BLaER1 treated with 17β-estradiol and CSF1 and Interleukin-3, amounts not matched to agents 10 nM and 100 nM (cell line): Measurements from ENCODE around the gene GRPEL1.

Source experiments
- H3K27ac ChIP-seq, 11 experiments: shearing (Covaris generic); formaldehyde crosslinking; 2 replicates each; pipeline ENCODE4 v1.8.1; 2022
- H3K27me3 ChIP-seq, 11 experiments: shearing (Covaris generic); formaldehyde crosslinking; 2 replicates each; pipeline ENCODE4 v1.8.1; 2022
- H3K36me3 ChIP-seq, 11 experiments: shearing (Covaris generic); formaldehyde crosslinking; 2 replicates each; pipeline ENCODE4 v1.8.1; 2022
- H3K4me1 ChIP-seq, 10 experiments: shearing (Covaris generic); formaldehyde crosslinking; 2 replicates each; pipeline ENCODE4 v1.8.1; 2022
- H3K4me2 ChIP-seq, 11 experiments: shearing (Covaris generic); formaldehyde crosslinking; 2 replicates each; pipeline ENCODE4 v1.8.1; 2022
- H3K4me3 ChIP-seq, 10 experiments: shearing (Covaris generic); formaldehyde crosslinking; 2 replicates each; pipeline ENCODE4 v1.8.1; 2022
- H3K9ac ChIP-seq, 11 experiments: shearing (Covaris generic); formaldehyde crosslinking; 2 replicates each; pipeline ENCODE4 v1.8.1; 2022
- H3K9me3 ChIP-seq, 11 experiments: shearing (Covaris generic); formaldehyde crosslinking; replicated peaks in 1 of 11; 2 replicates each; pipeline ENCODE4 v1.8.1; 2022
- H4K20me1 ChIP-seq, 11 experiments: shearing (Covaris generic); formaldehyde crosslinking; 2 replicates each; pipeline ENCODE4 v1.8.1; 2022
- Cebpa-rat ChIP-seq, 11 experiments: shearing (Covaris generic); IDR thresholded peaks; 2 replicates each; pipeline ENCODE4 v1.8.1; 2022

The GRPEL1 gene

DNA sequence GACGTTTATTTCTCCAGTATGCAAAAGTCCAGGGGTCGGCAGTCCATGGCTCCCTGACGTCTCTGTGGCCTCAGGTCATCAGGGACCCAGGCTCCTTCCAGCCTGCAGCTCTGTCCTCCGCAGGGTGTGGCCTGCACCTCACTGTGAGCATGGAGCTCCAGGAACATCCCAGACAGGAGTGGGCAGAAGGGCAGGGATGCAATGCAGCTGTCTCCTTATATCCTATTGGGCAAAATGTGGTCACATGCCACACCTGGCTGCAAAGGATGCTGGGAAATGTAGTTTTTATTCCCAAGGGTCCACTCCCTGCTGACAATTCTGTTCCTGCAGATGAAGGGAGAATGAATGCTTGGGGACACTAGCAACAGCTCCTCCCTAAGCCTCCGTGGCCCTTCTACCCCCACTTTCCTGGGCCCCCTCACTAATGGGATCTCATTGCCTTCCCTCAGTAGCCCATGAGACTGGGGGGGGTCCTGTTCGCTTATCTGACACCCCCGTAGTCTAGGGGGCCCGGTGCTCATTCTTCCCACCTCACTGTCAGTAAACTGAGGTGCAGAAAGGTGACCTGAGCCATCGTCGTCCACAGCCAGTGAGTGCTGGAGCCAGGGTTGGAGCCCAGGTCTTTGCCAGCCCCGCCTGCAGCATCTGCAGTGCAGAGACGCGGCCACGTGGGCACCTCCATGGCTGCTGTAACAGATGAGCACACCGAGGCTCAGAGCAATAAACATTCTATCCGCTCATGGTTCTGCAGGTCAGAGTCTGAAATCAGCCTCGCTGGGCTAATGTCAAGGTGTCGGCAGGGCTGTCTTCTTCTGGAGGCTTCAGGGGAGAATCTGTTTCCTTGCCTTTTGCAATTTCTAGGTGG lies 5.9 kb upstream of the GRPEL1 start:
- Histone ChIP-seq H3K4me2 (no peak overlapping the region), H4K20me1 (peaks cover 0 to 9% (median 0%) of the 10 kb centered on the region in 11 experiments; a peak in 3 of 22 replicates), H3K27ac (no peak overlapping the region), H3K27me3 (peaks cover 0 to 12% (median 8%) of the 10 kb centered on the region in 11 experiments; a peak in 10 of 22 replicates), H3K36me3 (no peaks in the 10 kb centered on the region), H3K4me3 (no peak overlapping the region), H3K9ac (no peak overlapping the region), H3K4me1 (peaks cover 6 to 20% (median 8%) of the 10 kb centered on the region in 10 experiments), H3K9me3 (no peaks in the 10 kb centered on the region)
- TF ChIP-seq Cebpa-rat (IDR thresholded peaks at IDR 0.05): no peak

DNA sequence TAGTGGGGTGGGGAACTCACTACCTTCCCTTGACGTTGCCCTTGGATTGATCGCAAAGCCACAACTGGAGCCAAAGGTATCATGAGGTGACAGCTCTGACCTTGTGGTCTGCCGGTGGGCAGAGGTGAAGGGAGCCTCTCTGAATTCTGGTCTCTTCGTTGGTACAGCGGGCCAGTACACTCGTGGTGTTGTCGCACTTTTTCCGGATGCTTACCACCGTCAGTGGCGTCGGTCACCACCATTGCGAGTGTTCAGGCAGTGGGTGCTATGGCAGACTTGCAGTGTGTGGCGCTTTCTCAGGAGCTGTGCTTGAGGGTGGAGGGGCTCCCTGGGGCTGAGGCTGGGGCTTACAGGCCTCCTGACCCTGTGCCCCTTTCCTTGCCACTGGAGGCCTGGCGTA lies 5.2 kb upstream of the GRPEL1 start:
- TF ChIP-seq Cebpa-rat (IDR thresholded peaks at IDR 0.05): no peak

DNA sequence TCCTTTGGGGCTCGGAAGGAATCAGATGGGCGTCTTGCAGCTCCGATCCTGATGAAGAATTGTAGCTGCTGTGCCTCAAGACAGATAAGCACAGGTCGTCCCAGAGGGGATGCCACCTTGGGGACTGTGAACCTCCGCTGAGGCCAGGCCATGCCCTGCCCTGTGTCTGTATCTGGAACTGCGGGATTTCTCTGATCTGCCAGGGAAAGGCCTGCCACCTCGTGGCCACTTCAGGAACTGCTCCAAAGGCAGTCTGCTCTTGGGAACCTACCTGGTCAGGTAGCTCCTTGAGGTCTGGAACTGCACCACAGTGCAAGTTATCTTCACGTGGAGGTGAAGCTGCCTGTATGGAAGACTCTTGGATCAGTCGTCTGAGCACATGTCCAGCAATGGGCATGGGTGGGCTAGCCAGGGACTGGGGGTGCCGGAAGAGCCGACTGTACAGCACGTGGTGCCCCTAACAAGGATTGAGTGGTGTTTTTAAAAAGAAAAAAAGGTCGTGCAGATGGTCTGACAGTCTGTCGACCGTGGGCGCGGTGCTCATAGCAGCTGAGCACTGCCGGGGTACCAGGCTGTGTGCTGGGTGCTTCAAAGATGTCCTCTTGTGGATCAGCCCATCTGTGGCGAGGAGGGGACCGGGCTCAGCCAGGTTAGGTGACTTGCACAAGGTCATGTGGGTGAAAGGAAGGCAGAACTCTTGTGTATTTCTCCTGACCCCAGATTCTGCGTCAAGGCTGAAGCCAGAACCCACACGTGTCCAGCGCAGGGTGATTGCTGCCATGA lies 3.1 kb upstream of the GRPEL1 start:
- Histone ChIP-seq H3K36me3 (peaks cover 0 to 11% (median 7%) of the 10 kb centered on the region in 11 experiments; a peak in 12 of 22 replicates), H3K4me1 (peaks cover 20 to 34% (median 24%) of the 10 kb centered on the region in 10 experiments), H3K4me2 (peak overlapping the region in 6 of 11 experiments; percentile 23 to 41 (median 36); a peak in 7 of 22 replicates), H3K9ac (no peak overlapping the region), H3K9me3 (no peaks in the 10 kb centered on the region), H3K4me3 (no peak overlapping the region), H3K27me3 (peaks cover 0 to 13% (median 9%) of the 10 kb centered on the region in 11 experiments; a peak in 10 of 22 replicates), H4K20me1 (peaks cover 8 to 25% (median 18%) of the 10 kb centered on the region in 11 experiments; a peak in 21 of 22 replicates), H3K27ac (no peak overlapping the region)
- TF ChIP-seq Cebpa-rat (IDR thresholded peaks at IDR 0.05): no peak

More for the DNA sequence above, 5.2 kb upstream of the GRPEL1 start:
- Histone ChIP-seq H3K9ac (no peak overlapping the region), H3K4me2 (no peak overlapping the region), H3K27ac (no peak overlapping the region), H4K20me1 (peaks cover 0 to 9% (median 0%) of the 10 kb centered on the region in 11 experiments; a peak in 3 of 22 replicates), H3K27me3 (peaks cover 0 to 13% (median 9%) of the 10 kb centered on the region in 11 experiments; a peak in 10 of 22 replicates), H3K4me1 (peaks cover 7 to 23% (median 11%) of the 10 kb centered on the region in 10 experiments), H3K36me3 (no peaks in the 10 kb centered on the region), H3K4me3 (no peak overlapping the region), H3K9me3 (no peaks in the 10 kb centered on the region)

DNA sequence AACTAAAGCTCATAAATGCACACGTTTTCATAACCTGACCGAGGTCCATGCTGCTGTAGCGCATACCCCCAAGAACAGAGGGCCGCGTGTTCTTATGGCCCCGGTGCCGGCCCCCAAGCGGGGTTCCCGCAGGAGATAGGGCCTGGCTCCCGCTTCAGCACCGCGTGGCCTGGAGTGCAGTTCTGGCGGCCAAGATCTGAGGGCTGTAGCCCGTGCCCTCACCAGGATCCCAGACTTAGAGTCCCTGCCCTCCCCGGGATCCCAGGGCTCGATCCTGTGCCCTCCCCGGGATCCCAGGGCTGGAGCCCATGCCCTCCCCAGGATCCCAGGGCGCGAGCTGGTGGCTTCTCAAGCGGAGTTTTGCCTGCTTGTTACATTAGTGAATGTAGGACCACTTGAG lies 1.0 kb upstream of the GRPEL1 start:
- Histone ChIP-seq H3K9ac (peak overlapping the region; percentile 75 to 94 (median 82)), H3K27ac (peak overlapping the region in 9 of 11 experiments; percentile 56 to 77 (median 63); a peak in 13 of 22 replicates)

GRCh38 chr4:7068279-7068842 lies 497 bp upstream of the GRPEL1 start:
- H3K27me3 ChIP-seq: peaks cover 0 to 13% (median 9%) of the 10 kb centered on the region in 11 experiments; a peak in 10 of 22 replicates
- peak overlapping the region; percentile 63 to 99 (median 90) for H3K4me3 ChIP-seq
- no peaks in the 10 kb centered on the region for H3K9me3 ChIP-seq
- peak overlapping the region; percentile 27 to 77 (median 60); a peak in 21 of 22 replicates for H3K27ac ChIP-seq
- H4K20me1 ChIP-seq: peaks cover 33 to 45% (median 43%) of the 10 kb centered on the region in 11 experiments; a peak in 21 of 22 replicates
- peak overlapping the region; percentile 86 to 96 (median 95) for H3K4me2 ChIP-seq
- peaks cover 17 to 36% (median 29%) of the 10 kb centered on the region in 11 experiments for H3K36me3 ChIP-seq
- H3K4me1 ChIP-seq: peaks cover 34 to 43% (median 38%) of the 10 kb centered on the region in 10 experiments
- H3K9ac ChIP-seq: peak overlapping the region; percentile 75 to 94 (median 82)
- TF ChIP-seq Cebpa-rat (IDR thresholded peaks at IDR 0.05): no peak

More for the DNA sequence above, 1.0 kb upstream of the GRPEL1 start:
- H3K4me1 ChIP-seq: peaks cover 34 to 43% (median 38%) of the 10 kb centered on the region in 10 experiments
- H3K4me2 ChIP-seq: peak overlapping the region; percentile 86 to 96 (median 95)
- peaks cover 12 to 31% (median 24%) of the 10 kb centered on the region in 11 experiments for H3K36me3 ChIP-seq
- no peak for TF ChIP-seq Cebpa-rat (IDR thresholded peaks at IDR 0.05)
- peak overlapping the region; percentile 63 to 99 (median 90) for H3K4me3 ChIP-seq
- H3K27me3 ChIP-seq: peaks cover 0 to 13% (median 9%) of the 10 kb centered on the region in 11 experiments; a peak in 10 of 22 replicates
- peaks cover 28 to 39% (median 38%) of the 10 kb centered on the region in 11 experiments; a peak in 21 of 22 replicates for H4K20me1 ChIP-seq
- H3K9me3 ChIP-seq: no peaks in the 10 kb centered on the region

- Histone ChIP-seq H3K27ac (peak overlapping the region; percentile 69 to 95 (median 93); a peak in 21 of 22 replicates), H3K4me3 (peak overlapping the region; percentile 86 to 99 (median 90)), H3K27me3 (peaks cover 0 to 13% (median 9%) of the 10 kb centered on the region in 11 experiments; a peak in 10 of 22 replicates), H3K9me3 (no peaks in the 10 kb centered on the region), H3K9ac (peak overlapping the region; percentile 85 to 95 (median 93)), H3K4me2 (peak overlapping the region; percentile 87 to 99 (median 96)), H4K20me1 (peaks cover 40 to 57% (median 55%) of the 10 kb centered on the region in 11 experiments; a peak in 21 of 22 replicates), H3K36me3 (peaks cover 28 to 49% (median 39%) of the 10 kb centered on the region in 11 experiments), H3K4me1 (peaks cover 34 to 43% (median 38%) of the 10 kb centered on the region in 10 experiments)
- TF ChIP-seq Cebpa-rat (IDR thresholded peaks at IDR 0.05): no peak
Measured at GRCh38 chr4:7067126-7067451, 775 bp downstream of the GRPEL1 start.

- H3K9me3 ChIP-seq: no peaks in the 10 kb centered on the region
- H3K9ac ChIP-seq: peak overlapping the region; percentile 85 to 95 (median 93); a peak in 21 of 22 replicates
Measured at GRCh38 chr4:7066493-7066892, 1.4 kb downstream of the GRPEL1 start.

DNA sequence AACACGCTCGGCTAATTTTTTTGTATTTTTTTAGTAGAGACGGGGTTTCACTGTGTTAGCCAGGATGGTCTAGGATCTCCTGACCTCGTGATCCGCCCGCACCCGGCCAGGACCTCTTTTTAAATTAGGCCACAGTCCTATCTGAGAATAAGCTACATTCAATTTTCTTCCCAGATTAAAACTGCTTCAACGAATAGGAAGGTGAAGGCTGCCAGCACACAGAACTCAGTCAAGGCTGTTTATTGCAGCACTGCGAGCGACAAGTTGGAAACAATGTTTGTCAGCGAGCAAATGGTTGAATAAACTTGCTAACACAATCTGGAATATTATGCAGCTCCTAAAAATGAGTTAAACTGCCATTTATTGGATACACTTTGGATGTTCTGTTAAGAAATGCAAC lies 1.9 kb downstream of the GRPEL1 start:
- peaks cover 34 to 47% (median 40%) of the 10 kb centered on the region in 10 experiments for H3K4me1 ChIP-seq
- peaks cover 51 to 68% (median 65%) of the 10 kb centered on the region in 11 experiments for H4K20me1 ChIP-seq
- peaks cover 0 to 13% (median 9%) of the 10 kb centered on the region in 11 experiments; a peak in 10 of 22 replicates for H3K27me3 ChIP-seq
- H3K4me3 ChIP-seq: peak overlapping the region in 9 of 10 experiments; percentile 86 to 99 (median 91); a peak in 10 of 20 replicates
- H3K36me3 ChIP-seq: peaks cover 39 to 60% (median 50%) of the 10 kb centered on the region in 11 experiments
- peak overlapping the region in 6 of 11 experiments; percentile 87 to 95 (median 94); a peak in 6 of 22 replicates for H3K9ac ChIP-seq
- TF ChIP-seq Cebpa-rat (IDR thresholded peaks at IDR 0.05): no peak
- no peaks in the 10 kb centered on the region for H3K9me3 ChIP-seq
- H3K4me2 ChIP-seq: peak overlapping the region; percentile 87 to 99 (median 96)
- peak overlapping the region in 1 of 11 experiments; percentile 4; a peak in 1 of 22 replicates for H3K27ac ChIP-seq

More at GRCh38 chr4:7066493-7066892, 1.4 kb downstream of the GRPEL1 start:
- H3K27ac ChIP-seq: peak overlapping the region in 10 of 11 experiments; percentile 86 to 95 (median 93); a peak in 14 of 22 replicates
- peak overlapping the region; percentile 86 to 99 (median 90) for H3K4me3 ChIP-seq
- peaks cover 34 to 43% (median 38%) of the 10 kb centered on the region in 10 experiments for H3K4me1 ChIP-seq
- H3K36me3 ChIP-seq: peaks cover 34 to 55% (median 45%) of the 10 kb centered on the region in 11 experiments
- no peak for TF ChIP-seq Cebpa-rat (IDR thresholded peaks at IDR 0.05)
- peaks cover 46 to 63% (median 61%) of the 10 kb centered on the region in 11 experiments for H4K20me1 ChIP-seq
- H3K4me2 ChIP-seq: peak overlapping the region; percentile 87 to 99 (median 96)
- peaks cover 0 to 13% (median 9%) of the 10 kb centered on the region in 11 experiments; a peak in 10 of 22 replicates for H3K27me3 ChIP-seq
